ENCODE results near the gene MTNR1A.
"Not testable (repeated sequence)": the region's sequence is repeated elsewhere in the genome, so short reads cannot be mapped to it uniquely, and the experiment has no call there.

The MTNR1A gene

DNA sequence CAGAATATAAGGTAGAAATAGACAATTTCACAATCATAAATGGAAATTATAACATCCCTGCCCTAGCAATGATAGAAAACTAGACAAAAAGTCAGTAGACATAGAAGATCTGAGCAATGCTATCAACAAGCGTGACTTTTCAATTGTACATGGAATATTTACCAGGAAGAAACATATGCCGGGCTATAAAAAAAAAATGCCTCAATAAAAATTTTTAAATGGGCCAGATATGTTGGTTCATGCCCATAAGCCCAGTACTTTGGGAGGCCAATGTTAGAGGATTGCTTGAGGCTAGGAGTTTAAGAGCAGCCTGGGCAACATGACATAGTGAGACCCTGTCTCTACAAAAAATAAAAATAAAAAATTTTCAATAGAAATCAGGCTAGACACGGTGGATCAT is 5.3 kb upstream of the MTNR1A start:
- no peak for DNase-seq

DNA sequence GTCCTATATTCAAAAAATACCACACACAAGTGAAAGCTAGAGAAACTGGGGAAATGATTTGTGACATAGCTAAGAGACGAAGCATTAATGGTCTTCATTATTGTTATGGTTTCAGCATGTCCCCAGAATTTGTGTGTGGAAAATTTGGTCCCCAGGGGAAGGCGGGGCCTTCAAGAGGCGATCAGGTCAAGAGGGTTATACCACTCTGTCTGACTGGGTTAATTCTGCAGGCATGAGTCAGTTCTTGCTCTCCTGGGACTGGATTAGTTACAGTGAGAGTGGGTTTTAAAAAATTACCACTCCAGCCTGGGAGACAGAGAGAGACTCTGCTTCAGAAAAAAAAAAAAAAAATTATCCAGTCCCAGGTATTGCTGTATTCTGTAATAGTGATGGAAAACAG is 2.1 kb upstream of the MTNR1A start:
- DNase-seq, result no peak

DNA sequence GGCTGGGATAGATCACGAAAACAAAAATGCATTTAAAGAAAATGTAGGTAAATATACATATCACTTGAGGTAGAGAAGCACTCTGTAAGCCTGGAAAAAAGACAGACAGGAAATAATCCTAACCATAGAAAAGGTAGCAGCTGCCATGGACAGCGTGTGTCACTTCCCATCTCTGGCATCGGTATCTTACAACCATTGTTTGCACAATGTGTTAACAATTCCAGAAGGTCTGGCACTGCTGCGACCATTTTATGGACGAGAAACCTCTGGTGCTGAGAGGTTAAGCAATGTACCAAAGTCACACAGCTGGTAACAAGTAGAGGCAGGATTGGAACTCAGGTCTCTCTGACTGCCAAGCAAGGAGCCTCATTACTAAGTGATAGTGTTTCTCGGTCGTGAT is 1.7 kb upstream of the MTNR1A start:
- DNase-seq, result no peak

DNA sequence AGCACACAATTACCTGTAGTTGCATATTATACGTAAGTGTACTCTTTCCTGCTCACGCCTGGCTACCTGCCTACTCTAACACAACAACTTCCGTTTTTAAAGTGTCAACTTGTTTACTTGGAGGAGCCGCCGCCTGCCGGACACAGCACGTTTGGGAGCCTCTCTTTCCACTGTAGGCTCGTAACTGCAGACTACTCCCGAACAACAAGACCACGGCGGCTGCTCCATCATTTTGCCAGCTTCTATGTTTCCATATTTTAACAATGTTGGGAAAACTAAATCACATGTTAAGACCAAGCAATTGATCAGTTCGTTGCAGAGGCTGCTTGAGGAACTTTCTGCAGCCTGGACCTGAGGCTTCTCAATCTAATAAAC is 841 bp downstream of the MTNR1A start:
- DNase-seq, result no peak

GRCh38 chr4:186553717-186554116 is 1.6 kb downstream of the MTNR1A start:
- DNase-seq, result no peak

DNA sequence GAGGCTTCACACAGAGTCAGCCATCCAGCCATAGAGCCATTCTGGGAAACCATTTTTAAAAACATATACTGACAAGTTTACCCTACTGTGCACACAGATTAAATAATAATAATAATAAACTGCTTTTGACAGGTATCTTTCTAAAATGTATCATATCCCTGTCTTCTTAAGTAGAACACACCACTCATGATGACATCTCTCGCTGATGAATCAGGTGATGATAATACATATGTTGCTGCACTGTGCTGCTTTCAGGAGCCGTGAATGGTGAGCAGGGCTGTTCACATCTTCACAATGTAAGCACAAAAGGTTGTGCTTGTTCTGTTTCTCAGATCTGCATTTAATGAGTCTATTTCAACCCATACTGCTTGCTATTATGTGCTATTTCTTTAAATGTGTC is 3.5 kb downstream of the MTNR1A start:
- no peak for DNase-seq

DNA sequence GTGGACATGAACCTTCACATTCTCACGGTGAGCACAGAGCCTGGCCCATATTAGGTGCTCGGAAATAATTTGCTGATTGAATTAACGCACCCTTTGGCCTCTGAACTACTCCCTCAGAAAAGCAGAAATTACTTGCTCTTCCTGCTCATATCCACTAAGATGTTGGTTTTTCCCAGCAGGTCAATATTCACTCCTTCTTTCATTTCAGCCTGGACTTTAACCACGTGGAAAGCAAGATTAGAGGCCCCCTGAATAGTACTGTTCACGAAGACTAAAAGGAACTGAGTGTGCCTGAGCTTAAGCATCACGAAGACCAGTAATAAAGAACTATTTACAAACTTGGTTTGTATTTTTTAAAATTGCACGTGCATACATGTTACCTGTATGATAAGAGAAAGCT is 9.9 kb downstream of the MTNR1A start:
- DNase-seq, result no peak

DNA sequence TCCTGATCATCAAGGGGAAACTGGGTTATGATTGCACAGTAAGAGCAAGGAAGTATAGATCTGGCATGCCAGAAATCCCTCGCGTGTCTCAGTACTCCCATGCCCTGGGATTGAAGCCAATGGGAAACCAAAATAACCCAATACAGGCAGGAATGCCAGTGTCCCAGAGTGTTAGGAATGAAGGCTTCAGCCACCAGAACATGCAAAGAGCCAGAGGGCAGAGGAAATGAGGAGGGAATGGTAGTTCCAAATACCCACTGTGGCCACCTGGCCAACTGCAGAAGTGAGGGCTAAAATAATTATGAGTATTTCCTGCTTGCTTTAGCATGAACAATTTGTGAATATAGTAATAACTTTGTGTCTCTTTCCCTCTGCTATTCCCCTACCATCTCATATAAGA is 12.2 kb downstream of the MTNR1A start:
- no peak for DNase-seq

GRCh38 chr4:186541801-186542200 is 13.6 kb downstream of the MTNR1A start:
- no peak for DNase-seq

DNA sequence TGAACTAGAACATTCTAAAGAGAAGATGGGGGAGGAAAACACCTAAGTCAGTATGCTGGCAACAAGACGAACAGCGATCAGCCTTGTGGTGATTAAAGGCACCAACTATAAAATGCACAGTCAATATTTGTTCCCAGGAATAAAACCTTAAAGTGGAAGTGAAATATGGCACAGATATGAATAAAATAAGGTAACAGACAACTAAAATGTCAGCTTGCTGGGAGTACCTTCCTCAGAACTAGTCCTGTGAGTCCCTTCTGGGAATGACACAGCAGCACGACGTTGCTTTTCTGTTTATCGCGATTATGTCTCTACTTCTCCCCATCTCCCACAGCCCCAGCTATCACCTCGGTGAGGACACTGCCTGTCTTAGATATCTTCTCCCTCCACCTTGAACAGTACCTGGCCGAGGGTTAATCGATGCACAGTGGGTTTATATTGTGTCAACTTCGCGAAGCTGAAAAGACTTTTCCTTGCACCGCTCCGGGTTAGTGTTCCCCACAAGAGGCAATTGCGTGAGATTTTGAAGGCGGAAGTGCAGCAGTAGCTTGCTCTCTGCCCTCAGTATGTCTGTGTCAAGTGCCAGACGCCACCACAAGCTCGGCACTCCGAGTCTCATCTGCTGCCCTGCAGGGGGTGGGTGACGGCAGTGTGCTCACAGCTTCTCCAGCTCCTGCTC is 17.4 kb downstream of the MTNR1A start:
- DNase-seq, result no peak

DNA sequence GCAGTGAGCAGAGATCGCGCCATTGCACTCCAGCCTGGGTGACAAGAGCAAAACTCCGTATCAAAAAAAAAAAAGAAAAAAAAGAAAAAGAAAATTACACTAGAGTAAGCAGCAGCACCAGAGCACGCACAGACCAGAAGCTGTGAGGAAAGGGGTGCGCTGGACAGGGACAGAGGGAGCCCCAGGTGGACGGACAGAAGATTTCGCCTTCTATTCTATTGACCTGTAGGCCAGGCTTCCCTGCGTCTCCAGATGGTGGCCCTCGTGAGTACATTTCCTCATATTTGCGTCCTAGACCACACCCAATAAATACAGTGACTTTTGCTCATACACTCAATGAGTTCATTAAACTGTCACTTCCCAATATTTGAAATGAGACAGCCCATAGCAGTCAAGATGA is 19.1 kb downstream of the MTNR1A start:
- DNase-seq, result no peak

GRCh38 chr4:186534056-186534455 is 21.3 kb downstream of the MTNR1A start:
- no peak for DNase-seq

GRCh38 chr4:186523927-186524326 is 31.4 kb downstream of the MTNR1A start:
- DNase-seq, result not testable (repeated sequence)

GRCh38 chr4:186516287-186516686 is 39.1 kb downstream of the MTNR1A start:
- no peak for DNase-seq

- DNase-seq, result no peak
Observed at GRCh38 chr4:186514271-186514950, 41.0 kb downstream of the MTNR1A start.

- not testable (repeated sequence) for DNase-seq
Observed at GRCh38 chr4:186504771-186505170, 50.6 kb downstream of the MTNR1A start.

DNA sequence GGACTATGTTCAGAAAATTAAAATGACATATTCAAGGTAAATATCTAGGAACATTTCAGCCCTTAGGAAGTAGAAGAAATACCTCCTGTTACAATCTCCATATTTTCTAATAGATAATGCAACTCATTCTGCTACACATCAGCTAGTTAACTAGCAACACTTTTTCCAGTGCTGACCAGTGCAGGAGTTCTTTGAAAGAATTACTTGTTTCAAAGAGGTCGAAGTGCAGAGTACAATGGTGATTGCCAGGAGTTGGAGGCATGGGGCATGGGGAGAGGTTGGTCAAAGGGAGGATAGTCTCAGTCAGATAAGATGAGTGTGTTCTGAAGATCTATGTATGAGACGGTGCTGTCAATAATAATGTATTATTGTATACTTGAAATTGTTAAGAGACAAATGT is 53.1 kb downstream of the MTNR1A start:
- DNase-seq, result no peak

DNA sequence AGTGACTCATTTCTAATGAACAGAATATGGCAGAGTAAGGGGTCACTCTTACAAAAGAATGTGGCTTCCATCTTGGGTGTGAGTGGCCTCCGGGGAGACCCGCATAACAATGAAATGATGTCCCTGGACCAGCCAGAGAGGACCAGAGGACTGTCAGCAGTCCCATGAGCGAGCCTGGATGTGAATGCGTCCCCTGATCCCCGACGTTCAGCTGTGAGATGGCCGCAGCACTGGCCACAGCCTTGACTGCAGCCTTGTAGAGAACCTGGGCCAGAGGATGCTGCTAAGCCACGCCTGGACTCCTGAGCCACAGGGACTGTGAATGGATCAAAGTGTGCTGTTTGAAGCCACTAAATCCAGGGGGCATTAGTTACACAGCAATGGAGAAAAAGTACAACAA is 53.8 kb downstream of the MTNR1A start:
- no peak for DNase-seq

- DNase-seq, result no peak
Observed at GRCh38 chr4:186500721-186501304, 54.6 kb downstream of the MTNR1A start.

GRCh38 chr4:186499467-186499866 is 55.9 kb downstream of the MTNR1A start:
- no peak for DNase-seq

DNA sequence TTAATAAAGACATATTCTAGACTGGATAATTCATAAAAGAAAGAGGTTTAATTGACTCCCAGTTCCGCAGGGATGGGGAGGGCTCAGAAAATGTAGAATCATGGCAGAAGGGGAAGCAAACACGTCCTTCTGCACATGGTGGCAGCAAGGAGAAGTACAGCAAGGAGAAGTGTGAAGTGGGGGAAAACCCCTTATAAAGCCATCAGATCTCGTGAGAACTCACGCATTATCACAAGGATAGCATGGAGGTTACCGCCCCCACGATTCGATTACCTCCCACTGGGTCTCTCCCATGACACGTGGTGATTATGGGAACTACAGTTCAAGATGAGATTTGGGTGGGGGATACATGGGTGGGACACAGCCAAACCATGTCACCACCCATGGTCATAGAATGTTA is 58.3 kb downstream of the MTNR1A start:
- DNase-seq, result no peak

GRCh38 chr4:186494496-186494895 is 60.9 kb downstream of the MTNR1A start:
- DNase-seq, result no peak

DNA sequence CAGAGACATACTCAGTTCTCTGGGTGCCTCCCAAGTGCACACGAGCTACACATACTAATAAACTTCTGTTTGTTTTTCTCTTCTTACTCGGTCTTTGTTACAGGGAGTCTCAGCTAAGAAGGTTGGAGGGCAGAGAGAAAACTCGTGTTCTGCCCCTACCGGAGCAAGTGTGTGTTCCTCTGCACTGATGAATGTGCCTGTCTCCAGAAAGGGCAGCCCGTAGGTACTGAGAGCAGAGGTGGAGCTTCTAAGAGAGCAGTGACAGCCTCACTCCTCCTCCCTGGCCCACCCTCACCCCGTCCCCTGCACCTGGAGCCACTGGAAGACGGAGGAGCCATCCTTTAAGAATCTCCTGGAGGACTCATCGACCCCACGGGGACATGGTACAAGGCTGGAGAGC is 67.6 kb downstream of the MTNR1A start:
- DNase-seq, result no peak

GRCh38 chr4:186486172-186486571 is 69.2 kb downstream of the MTNR1A start:
- no peak for DNase-seq

Measured in stimulated activated CD4-positive, alpha-beta T cell treated with anti-CD3 and anti-CD28 coated beads, Interleukin-12 subunit alpha, Interleukin-12 subunit beta, amount 100 ng/mL, for 4 hours (primary cell).